ENCODE results near the gene GALNT13.

GALNT13 gene

DNA sequence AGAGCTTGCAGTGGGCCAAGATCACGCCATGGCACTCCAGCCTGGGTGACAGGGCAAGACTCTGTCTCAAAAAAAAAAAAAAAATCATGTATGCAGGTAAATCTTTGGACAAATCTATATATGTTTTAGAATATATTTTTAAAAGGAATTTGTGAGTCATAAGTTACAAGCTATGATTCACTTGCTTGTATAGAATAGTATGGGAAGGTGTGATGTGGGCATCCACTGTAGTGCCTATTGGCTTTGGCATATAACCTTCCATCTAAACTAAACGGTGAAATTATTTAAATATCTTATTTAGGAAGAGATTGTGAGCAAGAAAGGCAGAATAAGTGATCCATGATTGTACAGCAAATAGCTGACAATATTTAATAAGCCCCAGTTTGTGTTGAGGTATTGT is 261.1 kb downstream of the GALNT13 start:
- DNase-seq: no peak

DNA sequence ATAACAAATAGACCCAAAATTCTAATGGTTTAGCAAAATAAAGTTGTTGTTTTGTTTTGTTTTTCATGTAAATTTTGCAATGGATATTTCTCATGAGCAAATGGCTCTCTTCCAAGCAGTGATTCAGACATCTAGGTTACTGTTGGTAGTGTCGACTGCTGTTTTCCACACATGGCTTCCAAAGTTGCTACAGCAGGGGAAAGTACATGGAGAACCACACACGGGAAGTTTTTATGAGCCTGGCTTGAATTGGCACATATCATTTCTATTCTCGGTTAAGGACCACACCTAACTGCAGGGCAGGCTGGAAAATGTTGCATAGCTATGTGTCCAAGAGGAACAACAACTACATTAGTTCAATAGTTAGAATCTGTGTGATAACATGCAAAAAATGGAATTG is 262.1 kb downstream of the GALNT13 start:
- DNase-seq: no peak

DNA sequence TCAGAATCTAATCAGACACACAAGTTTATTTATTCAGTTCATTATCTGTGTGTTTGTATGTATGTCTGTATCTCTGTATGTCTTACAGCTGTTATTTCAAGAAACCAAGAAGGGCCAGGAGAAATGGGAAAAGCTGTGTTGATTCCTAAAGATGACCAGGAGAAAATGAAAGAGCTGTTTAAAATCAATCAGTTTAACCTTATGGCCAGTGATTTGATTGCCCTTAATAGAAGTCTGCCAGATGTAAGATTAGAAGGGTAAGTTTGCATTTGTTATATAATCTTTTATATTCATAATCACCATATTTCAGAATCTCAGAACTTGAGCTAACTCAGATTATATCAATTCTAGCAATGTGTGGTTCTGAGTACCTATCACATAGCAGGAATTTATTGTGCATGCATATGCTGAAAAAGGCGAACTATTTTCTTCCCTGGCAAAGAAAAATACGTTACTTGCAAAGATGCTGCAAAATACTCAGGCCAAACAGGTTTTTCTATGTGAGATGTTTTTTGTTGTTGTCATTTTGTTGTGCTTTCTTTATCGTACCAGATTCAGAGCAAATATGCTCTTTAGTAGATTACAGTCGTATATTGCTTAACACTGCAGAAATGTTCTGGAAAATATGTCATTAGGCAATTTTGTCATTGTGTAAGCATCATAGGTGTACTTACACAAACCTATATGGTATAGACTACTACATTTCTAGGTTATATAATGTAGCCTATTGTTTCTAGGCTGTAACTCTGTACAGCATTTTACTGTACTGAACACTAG is 268.7 kb downstream of the GALNT13 start:
- DNase-seq: no peak

DNA sequence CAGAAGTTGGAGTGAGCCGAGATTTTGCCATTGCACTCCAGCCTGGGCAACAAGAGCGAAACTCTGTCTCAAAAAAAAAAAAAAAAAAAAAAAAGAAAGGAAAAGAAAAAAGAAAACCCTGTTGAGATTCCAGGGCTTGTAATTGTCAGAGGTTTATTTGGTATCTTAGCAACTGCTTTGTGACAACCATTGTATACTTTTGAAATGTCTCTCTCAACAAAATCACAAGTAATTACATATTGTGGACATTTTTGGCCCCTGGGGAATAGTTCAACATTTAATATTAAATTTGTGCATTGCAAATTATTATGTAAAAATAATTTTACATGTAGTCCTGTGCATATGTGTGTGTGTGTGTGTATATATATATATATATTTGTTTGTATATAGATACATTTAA is 270.8 kb downstream of the GALNT13 start:
- DNase-seq: no peak

DNA sequence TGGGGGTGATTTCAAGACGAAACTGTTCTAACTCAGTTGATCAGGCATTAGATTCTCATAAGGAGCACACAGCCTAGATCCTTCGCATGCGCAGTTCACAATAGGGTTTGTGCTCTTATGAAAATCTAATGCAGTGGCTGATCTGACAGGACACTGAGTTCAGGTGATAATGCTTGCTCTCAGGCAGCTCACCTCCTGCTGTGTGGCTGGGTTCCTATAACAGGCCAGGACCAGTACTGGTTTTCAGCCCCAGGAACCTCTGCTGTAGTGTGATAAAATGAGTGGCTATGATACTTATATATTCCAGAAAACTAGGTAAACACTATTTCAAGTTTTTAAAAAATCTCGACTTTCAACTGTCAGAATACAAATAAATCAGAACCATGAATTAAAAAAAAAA is 271.4 kb downstream of the GALNT13 start:
- no peak for DNase-seq

DNA sequence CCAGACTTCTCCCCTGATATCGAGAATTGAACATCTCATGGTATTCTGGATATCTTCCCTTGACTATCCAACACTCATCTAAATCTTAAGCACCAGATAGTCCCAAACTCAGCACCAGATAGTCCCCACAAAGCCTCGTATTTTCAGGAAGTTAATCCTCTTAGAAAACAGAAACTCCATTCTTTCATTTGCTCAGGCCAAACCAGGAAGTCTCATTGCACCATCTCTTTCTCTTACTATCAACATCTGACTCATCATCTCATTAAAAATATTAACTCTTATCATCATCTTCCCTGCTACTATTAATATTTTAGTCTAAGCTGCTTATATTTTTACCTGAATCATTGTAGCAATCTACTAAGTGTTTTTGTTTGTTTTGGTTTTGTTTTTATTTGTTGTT is 286.4 kb downstream of the GALNT13 start:
- DNase-seq: no peak

DNA sequence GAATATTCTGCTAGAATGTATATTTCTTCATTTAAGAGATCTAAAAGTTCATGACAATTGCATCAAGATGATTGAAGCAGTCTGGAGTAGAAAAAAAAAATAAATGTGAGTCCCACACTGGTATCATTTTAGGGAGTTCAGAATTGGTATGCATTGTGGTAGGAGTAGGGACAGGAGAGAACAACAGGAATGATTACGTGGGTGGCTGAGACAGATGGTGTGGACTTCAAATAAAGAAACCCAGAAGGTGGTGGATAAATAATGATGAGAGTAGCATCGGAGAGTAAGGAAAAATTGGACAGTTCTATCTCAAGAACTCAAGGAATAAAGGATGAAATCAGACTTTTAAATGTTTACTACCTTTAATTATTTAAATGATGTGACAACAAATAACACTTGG is 289.6 kb downstream of the GALNT13 start:
- DNase-seq: no peak

DNA sequence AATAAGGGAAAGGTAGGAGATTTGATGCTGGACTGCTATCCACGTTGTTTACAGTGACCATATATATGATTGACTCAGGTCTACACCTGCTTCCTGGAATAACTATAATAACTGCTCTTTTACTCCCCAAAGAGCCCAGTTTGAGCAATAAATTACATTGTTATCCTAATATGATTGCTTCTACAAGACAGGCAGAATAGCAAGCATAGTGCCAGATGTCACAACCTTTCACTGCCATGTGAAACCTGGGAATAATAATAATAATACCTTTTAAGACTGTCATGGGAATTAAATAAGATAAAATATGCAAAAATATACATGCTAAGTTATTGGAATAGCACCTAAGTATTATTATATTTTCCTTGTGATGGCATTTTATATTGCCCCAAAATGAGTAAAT is 298.7 kb downstream of the GALNT13 start:
- no peak for DNase-seq

DNA sequence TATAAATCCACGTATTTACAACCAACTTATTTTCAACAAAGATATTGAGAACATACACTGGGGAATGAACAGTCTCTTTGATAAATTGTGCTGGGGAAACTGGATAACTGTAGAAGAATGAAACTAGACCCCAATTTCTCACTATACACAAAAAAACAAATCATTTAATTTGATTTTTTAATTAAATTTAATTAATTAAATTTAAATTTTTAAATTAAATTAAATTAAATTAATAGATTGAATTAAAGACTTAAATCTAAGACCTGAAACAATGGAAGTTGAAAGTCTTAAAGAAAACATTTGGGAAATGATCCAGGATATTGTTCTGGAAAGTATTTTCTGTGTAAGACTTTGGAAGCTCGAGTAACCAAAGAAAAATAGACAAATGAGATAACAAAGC is 301.4 kb downstream of the GALNT13 start:
- DNase-seq: no peak

DNA sequence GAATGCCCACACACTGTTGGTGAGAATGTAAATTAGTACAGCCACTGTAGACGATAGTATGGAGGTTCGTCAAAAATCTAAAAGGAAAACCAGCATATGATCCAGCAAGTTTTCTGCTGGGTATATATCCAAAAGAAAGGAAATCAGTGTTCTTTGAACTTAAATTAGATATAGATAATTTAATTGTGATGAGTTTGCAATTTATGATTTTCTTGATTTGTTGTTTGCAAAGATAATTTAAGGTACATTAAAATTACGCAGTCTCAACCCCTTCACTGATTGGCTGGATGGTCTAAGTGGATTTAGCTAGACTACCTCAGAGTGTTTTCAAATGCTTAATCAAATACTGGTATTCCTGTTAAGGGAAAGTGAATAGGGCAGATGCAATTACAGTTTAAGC is 302.2 kb downstream of the GALNT13 start:
- no peak for DNase-seq

DNA sequence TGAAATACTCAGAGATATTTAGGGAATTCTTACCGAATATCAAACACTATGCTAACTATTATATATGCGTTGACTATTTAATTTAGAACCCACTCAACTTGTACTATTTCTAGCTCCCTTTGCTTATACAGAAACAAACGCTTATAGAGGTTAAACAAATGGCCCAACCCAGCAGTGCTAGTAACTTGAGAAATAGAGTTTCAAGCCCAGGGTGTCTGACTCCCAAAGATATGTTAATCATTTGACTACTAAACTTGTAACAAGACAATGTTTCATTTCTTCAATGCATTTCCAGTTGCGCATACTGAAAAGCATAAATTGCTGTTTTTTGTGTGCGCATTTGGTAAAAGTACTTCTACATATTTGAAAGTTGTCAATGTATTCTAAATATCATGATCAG is 310.3 kb downstream of the GALNT13 start:
- no peak for DNase-seq

DNA sequence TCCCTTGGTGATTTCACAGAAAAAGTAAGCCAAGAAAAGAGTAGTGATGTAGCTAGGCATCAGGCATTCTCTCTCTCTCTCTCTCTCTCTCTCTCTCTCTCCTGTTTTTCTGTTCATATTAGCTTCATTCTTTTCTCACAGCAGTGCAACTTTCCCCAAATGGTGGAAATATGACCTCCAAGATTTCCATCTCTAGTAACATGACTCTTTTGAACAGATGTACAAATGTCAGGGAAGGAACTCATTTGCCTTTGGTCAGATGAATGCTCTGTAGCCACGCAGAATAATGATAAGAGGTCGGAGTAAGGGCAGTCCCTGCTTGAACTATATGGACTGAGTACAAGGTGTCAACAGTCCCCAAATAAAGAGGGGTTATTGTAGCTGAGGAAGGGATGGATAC is 316.2 kb downstream of the GALNT13 start:
- no peak for DNase-seq

DNA sequence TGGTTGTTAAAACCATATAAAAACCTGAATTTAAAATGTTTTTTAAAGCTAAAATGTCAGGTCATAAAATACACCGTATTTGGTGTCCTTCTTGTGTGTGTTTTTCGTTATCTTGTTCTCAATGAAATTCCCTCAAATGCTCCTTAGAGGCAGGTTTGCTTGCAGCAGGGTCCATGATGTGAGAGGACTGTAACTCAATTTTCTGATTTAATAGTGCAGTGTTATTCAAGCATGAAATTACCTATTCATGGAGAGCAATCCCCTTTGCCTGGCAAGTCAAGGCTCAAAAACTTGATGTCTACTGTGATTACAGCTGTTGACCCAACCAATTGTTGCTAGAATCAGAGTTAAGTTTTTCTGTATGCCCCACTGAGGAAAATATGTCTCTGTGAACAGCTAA is 318.2 kb downstream of the GALNT13 start:
- DNase-seq: no peak

DNA sequence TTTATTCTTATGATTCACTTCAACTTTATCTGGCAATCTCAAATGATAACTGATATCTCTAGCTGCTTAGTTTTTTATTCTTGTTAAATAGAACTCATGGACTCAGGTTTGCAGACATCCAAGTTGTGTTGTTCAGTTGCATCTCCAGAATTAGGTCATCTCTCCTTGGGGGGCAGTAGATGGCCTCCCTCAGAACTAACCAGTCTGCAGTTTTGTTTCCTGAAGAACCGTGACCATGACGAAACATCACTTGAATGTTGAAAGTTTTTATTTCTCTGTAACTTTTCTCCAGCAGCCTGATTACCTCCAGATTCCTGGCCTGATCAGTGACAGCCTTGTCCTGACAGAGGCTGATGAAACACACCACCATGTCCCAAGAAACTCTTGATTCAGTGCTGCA is 321.5 kb downstream of the GALNT13 start:
- no peak for DNase-seq

DNA sequence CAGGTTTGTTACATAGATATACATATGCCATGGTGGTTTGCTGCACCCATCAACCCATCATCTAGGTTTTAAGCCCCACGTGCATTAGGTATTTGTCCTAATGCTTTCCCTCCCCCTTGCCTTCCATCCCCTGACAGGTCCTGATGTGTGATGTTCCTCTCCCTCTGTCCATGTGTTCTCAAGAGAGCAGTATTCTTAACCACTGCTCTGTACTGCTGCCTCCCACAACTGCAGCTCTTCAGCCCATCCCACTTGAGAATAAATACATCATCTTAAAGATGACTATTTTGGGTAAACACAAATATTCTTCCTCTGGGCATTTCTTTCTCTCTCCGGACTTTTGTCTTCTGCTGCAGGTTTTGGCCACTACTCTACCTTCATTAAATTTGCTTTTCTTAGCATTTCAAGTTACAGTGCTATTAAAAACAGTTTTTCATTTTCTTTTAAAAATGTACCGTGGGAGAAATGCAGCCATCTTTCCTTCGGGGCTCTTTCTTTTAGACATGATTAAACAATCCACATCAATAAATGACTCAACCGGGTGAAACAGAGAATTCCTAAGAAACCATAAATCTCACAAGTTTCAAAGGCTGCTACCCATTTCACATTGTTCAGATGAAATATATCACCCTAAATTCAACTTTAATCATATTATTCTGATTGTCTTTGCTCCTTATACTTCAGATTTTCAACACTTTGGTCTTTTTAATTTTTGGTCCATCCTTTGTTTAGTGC is 323.4 kb downstream of the GALNT13 start:
- no peak for DNase-seq

DNA sequence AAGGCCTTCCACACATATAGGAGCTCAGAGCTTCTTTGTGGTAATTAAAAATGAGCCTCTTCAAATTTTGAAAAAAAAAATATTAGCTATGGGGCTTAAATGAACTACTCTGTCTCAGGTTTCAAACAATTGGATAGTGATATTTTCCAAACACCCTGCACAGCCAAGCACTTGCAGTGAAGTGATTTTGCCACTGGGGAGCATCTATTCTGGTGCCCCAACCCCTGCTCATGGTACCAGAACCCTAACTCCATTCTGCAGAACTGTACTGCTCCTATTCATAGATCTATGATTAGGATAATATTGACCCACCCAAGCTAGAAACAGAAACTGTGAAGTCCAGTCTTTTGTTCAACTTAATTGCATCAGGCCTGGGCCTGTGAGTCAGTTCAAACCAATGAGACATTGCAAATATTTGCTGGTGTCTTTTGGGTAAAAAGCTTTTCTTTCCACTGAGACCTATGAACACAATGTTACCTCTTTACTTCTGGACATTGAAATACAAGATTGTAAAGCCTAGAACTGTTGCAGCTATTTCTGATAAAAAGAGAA is 324.0 kb downstream of the GALNT13 start:
- no peak for DNase-seq

DNA sequence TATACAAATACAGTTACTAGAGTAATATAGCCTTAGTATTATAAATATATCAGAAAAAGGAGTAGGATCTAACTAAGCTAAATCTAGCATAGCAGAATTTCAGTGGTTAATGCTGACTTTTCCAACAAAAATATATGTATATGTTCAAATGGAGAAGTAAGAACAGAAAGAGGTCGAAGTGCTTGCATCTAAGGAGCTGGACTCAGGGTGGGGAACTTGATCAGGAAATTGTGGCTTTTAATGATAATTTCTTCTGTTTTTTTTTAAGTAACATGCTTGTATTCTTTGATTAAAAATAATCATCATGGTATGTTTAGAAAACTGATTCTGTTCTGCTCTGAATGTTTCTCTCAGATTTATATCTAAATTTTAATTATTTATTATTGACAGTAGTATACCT is 327.1 kb downstream of the GALNT13 start:
- no peak for DNase-seq

DNA sequence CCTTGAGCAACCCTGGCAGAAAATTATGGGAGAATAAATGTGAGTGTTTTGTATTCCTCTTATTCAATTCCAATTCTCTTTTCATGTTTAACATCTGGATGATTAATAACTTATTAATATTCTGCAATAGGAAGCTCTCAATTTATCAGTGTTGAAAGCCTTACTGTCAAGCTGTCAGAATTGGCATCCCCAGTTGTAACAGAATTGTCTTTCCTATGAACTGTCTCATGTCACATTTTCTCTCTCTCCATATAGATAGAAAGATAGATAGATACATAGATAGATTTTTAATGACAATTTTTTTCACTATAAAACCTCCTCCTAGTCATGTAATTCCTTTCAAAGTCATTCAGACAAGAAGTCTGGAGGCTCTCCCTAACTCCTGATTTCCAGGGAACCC is 331.5 kb downstream of the GALNT13 start:
- no peak for DNase-seq

DNA sequence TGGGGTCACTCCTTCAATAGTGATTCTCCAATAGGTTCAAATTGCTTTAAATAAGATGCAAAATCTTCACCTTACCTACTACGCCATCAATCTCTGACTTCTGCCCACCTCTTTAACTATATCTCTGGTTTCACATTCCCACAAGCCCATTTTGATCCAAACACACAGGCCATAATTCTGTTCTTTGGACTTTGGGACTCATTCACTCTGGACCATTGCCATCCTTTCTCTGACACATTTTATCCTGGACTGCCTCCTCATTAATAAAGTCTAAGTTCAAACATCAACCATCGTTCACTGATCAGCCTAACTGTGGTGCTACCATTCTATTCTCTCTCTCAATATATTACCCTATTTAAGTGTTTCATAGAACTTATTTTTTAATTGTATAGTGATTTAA is 332.2 kb downstream of the GALNT13 start:
- no peak for DNase-seq

DNA sequence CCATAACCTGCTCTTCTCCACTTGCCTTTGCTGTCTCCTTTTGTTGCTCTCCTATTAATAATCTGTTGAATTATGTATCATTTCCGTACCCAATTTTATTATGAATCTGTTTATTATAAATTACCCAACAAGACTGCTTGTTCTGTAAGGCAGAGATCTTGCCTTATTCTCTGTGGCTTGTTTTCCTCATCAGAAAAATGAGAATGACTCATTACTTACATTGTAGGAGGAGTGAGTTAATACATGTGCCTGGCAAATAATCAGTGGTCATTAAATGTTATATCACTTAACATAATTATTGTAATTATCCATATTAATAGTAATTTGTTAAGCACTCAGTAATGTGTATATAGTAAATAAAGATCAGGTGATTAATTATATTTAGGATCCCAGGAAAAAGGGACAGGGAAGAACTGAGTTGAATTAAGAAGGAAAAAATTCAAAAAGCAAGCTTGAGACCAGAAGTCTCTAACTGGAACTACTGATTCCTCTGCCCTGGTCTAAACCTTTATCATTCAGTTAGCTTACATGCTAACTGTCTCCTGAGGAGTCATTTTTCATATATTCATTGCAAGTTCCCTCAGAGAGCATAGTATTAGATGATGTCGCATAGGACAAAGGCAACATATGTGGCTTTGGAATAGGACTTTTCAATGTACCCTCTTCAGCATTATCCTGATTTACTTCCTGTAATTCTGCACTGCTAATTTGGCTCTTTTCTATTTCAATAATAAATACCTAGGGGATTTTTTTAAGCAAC is 335.7 kb downstream of the GALNT13 start:
- DNase-seq: no peak

DNA sequence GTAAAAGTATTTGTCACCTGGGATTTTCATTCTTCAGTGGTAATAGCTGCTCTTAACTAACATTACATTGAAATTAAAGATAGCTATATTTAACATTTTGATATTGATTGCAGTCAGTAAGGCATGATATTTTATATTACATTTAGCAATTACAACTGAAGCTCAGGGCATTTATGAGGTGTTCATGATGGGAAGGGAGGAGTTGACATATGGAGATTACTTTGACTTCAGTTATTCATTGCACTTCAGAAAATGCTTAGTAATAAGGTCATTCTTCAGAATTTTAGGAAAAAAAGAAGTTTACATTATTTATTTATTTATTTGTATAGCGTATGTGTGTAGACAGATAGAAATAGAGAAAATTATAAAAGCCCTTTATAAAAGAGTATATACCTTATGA is 352.0 kb downstream of the GALNT13 start:
- no peak for DNase-seq

DNA sequence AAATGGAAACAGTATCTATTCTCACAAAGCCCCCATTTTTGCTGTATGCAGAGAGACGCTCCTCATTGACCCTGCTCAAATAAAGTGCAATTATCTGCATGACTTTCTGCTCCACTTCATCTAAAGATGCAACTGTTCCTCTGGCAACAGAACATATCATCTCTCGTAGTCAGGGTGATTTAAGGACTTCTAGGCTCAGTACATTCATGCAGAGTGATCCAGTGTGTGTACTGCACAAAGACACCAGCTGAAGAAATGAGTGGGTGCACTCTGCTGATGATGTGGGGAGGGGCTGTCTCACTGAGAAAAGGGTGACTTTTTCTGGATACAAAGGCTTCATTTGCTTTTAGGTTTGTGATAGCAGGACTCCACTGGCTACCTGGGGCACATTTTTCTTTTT is 355.2 kb downstream of the GALNT13 start:
- no peak for DNase-seq

DNA sequence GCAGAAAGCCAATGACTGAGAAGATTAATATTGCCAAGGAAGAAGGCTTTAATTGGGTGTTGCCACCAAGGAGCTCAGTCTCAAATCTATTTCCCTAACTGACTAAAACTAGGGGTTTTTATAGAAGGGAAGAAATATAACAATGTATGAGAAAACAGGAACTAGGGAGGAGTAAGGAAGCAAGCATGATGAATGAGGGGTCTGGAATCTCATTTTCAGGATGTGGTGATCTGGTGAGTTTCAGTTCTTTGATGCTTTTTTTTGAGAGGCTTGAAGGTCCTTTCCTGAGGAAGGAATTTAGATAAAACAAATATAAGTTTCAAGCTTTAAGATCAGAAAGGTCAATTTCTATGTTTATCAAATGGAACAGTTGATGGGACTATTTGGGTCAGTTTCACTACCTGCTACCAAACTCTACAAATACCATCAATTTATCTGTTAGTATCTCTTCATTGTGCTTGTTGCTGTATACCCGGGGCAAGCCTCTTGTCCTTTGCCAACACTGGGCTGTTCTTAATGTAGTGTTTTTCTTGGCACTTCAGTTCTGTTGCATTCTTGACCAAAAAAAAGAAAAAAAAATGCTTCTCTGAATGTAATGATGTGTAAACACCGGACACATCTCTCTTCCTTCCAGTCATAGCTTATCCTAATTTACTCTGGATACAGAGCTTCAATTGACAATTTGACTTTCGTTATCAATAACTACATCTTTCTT is 357.0 kb downstream of the GALNT13 start:
- no peak for DNase-seq

Data from GF-D8 (cell line).